Loucy (cell line): ENCODE measurements around the gene IL11RA.

Source experiments
- H2AFZ ChIP-seq: fragments of 200-600 bp; sonication (generic); 2 replicates; pipeline ENCODE4 v1.6.0; 2016; ENCODE audit warnings: antibody characterized with exemption, mild to moderate bottlenecking, low read length, moderate library complexity
- H3F3A ChIP-seq: fragments of 200-600 bp; 2 replicates; pipeline ENCODE4 v1.6.0; 2016; ENCODE audit warnings: antibody characterized with exemption, low read depth, mild to moderate bottlenecking
- H3K27me3 ChIP-seq: fragments of 200-600 bp; sonication (generic); 2 replicates; pipeline ENCODE4 v1.6.1; 2014; ENCODE audit warnings: low read length, mild to moderate bottlenecking; ENCODE audit not compliant: insufficient read depth, poor library complexity, severe bottlenecking
- H3K36me3 ChIP-seq: fragments of 200-600 bp; sonication (generic); 2 replicates; pipeline ENCODE4 v1.6.1; 2016; ENCODE audit warnings: low read length; ENCODE audit not compliant: insufficient read depth
- H3K4me1 ChIP-seq: fragments of 200-600 bp; sonication (generic); 2 replicates; pipeline ENCODE4 v1.5.1; 2014; ENCODE audit warnings: low read length, mild to moderate bottlenecking; ENCODE audit not compliant: insufficient read depth, poor library complexity, severe bottlenecking
- H3K4me2 ChIP-seq: fragments of 200-600 bp; sonication (generic); 2 replicates; pipeline ENCODE4 v1.6.0; 2014; ENCODE audit warnings: antibody characterized with exemption, low read length, low read depth, mild to moderate bottlenecking; ENCODE audit not compliant: poor library complexity, severe bottlenecking
- H3K4me3 ChIP-seq: fragments of 200-600 bp; sonication (generic); 2 replicates; pipeline ENCODE4 v1.5.1; 2014; ENCODE audit warnings: low read length, mild to moderate bottlenecking, mixed read lengths; ENCODE audit not compliant: poor library complexity, severe bottlenecking
- H3K79me2 ChIP-seq: fragments of 200-600 bp; sonication (generic); 2 replicates; pipeline ENCODE4 v1.6.1; 2014; ENCODE audit warnings: low read length; ENCODE audit not compliant: insufficient read depth
- H3K9ac ChIP-seq: fragments of 200-600 bp; sonication (generic); 2 replicates; pipeline ENCODE4 v1.6.0; 2014; ENCODE audit warnings: mild to moderate bottlenecking, low read depth, low read length, moderate library complexity; ENCODE audit not compliant: poor library complexity, severe bottlenecking
- H3K9me2 ChIP-seq: fragments of 200-600 bp; sonication (generic); replicated peaks from 2 replicates; pipeline ENCODE4 v1.6.1; 2016; ENCODE audit warnings: low read depth, low read length, mixed read lengths
- H3K9me3 ChIP-seq: fragments of 200-600 bp; sonication (generic); 2 replicates; pipeline ENCODE4 v1.6.1; 2014; ENCODE audit warnings: mild to moderate bottlenecking, antibody characterized with exemption, low read length, low read depth; ENCODE audit not compliant: insufficient read depth
- H4K20me1 ChIP-seq: fragments of 200-600 bp; sonication (generic); 2 replicates; pipeline ENCODE4 v1.6.0; 2014; ENCODE audit warnings: antibody characterized with exemption, low read length, mild to moderate bottlenecking; ENCODE audit not compliant: insufficient read depth, poor library complexity, severe bottlenecking
- EZH2phosphoT487 ChIP-seq: fragments of 200-600 bp; IDR thresholded peaks from 2 replicates; pipeline ENCODE4 v1.6.1; 2018; ENCODE audit warnings: antibody characterized with exemption, mild to moderate bottlenecking, moderate library complexity, borderline replicate concordance
- TF ChIP-seq, protein P1 (sequence below): fragments of 200-600 bp; sonication (generic); conservative IDR thresholded peaks from 2 replicates; pipeline ENCODE4 v1.5.1; 2014; ENCODE audit warnings: mild to moderate bottlenecking, antibody characterized with exemption, low read length

The IL11RA gene

DNA sequence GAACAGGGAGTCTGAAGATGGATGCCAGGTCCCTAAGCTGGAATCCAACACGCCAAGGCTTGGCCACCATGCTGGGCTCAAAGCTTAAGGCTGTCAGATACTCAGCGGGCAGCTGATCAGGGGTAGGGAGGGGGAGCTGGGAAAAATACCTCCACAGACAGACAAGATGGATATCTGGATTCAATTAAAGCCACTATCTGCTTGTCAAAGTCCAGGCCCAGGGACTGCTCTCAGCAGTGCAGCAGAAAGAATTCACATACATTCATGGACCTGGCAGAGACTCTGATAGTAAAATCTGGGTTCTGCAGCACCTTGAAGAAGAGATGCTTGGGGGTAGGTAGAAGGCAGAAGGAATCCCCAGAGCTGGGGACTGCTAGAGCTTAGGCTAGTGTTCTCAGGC lies 36.9 kb upstream of the IL11RA start:
- no peak overlapping the region for H3K9ac ChIP-seq
- TF ChIP-seq, protein P1, sequence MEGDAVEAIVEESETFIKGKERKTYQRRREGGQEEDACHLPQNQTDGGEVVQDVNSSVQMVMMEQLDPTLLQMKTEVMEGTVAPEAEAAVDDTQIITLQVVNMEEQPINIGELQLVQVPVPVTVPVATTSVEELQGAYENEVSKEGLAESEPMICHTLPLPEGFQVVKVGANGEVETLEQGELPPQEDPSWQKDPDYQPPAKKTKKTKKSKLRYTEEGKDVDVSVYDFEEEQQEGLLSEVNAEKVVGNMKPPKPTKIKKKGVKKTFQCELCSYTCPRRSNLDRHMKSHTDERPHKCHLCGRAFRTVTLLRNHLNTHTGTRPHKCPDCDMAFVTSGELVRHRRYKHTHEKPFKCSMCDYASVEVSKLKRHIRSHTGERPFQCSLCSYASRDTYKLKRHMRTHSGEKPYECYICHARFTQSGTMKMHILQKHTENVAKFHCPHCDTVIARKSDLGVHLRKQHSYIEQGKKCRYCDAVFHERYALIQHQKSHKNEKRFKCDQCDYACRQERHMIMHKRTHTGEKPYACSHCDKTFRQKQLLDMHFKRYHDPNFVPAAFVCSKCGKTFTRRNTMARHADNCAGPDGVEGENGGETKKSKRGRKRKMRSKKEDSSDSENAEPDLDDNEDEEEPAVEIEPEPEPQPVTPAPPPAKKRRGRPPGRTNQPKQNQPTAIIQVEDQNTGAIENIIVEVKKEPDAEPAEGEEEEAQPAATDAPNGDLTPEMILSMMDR: no peak
- TF ChIP-seq EZH2phosphoT487: no peak
- peaks cover 35% of the 10 kb centered on the region for H3K79me2 ChIP-seq
- H3K27me3 ChIP-seq: no peaks in the 10 kb centered on the region
- no peak overlapping the region for H3K4me3 ChIP-seq
- no peaks in the 10 kb centered on the region for H4K20me1 ChIP-seq
- no peak overlapping the region for H3K4me2 ChIP-seq
- H2AFZ ChIP-seq: no peak overlapping the region
- H3F3A ChIP-seq: no peaks in the 10 kb centered on the region
- no peaks in the 10 kb centered on the region; the same call in 1 of the 2 replicates for H3K36me3 ChIP-seq
- peaks cover 26% of the 10 kb centered on the region for H3K4me1 ChIP-seq
- H3K9me3 ChIP-seq: no peaks in the 10 kb centered on the region
- no peaks in the 10 kb centered on the region for H3K9me2 ChIP-seq

DNA sequence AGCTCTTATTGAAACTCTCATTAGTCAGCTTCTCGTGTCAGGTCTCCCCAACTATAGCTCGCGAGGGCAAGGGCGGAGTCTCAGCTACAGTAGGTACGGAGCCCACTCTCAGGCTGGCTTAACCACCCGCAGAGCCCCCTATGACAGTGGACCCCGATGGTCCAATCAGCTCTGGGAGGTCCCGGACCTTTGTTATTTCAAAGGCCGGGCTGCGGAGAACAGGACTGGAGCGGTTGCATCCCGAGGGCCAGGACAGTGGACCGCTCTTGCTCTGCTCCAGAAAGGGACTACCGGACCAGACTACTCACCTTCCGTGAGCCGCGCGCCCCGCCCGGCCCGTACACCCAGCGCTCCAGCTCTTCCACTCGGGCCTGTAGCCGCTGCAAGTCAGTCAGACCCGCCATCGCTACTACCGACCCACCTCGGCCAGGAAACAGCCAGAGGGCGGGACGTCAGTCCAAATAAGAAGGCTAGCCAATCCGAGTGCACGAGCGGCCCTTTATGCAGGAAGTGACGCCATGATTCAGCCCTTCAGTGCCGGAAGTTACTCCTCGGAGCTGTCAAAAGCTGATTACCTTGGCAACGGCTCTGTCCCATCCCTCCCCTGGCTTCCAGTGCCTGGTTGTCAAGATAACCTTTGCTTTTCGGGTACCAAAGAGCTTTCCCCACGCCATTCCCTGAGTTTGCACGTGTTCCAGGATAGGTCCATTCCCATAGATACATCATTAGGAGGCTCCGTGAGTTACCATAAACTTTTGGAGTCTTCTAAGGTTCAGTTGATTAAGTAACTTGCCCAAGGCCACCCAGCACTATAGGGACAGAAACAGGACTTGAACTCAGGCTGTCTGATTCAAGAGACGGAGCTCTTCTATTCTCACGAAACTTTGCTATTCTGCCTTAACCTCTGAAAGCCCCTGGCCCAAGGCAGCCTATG lies 31.7 kb upstream of the IL11RA start, which contains the start of gene DCTN3:
Gene DCTN3, minus strand, starts transcription at position 435 of the 934 bp plus-strand sequence. Its CDS starts 31 bp downstream, at position 404.
- Histone ChIP-seq H3K36me3 (no peaks in the 10 kb centered on the region; the same call in 1 of the 2 replicates), H3K4me3 (peak within 1 kb of the TSS; percentile 88), H3K4me2 (peak within 1 kb of the TSS; percentile 84), H3K79me2 (peaks cover 13% of the 10 kb centered on the region; the same call in 1 of the 2 replicates), H3K4me1 (peaks cover 16% of the 10 kb centered on the region), H3K27me3 (peaks cover 13% of the 10 kb centered on the region), H3K9me3 (no peaks in the 10 kb centered on the region), H3K9me2 (no peaks in the 10 kb centered on the region), H3K9ac (peak within 1 kb of the TSS; percentile 90), H3F3A (no peaks in the 10 kb centered on the region), H4K20me1 (no peaks in the 10 kb centered on the region), H2AFZ (peak within 1 kb of the TSS; percentile 95)
- no peak for TF ChIP-seq EZH2phosphoT487
- TF ChIP-seq, protein P1: no peak

DNA sequence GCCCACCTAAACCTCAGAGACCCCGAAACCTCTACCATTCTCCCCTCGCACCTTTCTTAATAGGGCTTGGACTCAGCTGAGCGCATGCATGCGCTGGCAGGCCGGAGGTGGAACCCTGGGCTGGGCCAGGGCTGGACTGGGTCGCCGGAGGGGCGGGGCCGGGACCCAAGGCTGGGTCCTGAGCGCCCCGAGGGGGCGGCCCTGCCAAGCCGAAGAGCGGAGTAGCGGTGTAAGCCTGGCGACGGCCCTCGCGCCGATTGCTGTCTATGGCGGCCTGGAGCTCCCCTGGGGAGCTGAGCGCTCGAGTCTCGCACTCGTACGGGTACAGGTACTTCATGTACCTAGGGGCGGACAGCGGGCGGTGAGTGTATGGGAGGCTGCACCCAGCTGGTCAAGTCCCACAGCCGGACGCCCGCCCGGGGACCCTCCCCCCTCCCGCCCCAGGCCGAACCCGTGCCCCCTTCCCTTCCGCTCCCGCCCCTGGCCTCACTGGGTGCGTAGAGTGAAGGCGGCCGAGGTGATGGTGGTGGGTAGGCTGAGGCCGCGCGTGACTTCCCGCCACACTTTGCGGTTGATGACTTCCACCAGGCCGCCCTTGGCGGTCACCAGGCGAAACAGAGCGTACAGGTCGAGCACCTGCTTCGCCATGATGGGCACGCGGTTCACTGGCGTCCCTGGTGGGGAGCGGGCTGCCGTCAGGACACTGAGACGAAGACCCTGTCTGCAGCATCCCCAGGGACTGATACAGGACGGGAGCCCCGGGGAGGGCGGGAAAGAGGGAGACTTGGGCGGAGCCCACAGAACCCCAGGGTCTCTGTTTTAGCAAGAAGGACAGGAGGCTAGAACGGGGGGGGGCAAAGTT lies 28.4 kb upstream of the IL11RA start:
- Histone ChIP-seq H2AFZ (no peak overlapping the region), H3K9ac (no peak overlapping the region), H3K27me3 (peaks cover 33% of the 10 kb centered on the region), H3K4me2 (no peak overlapping the region), H3F3A (no peaks in the 10 kb centered on the region), H3K9me2 (no peaks in the 10 kb centered on the region), H3K4me3 (no peak overlapping the region), H3K4me1 (peaks cover 16% of the 10 kb centered on the region), H3K9me3 (no peaks in the 10 kb centered on the region), H4K20me1 (no peaks in the 10 kb centered on the region), H3K36me3 (no peaks in the 10 kb centered on the region), H3K79me2 (peaks cover 13% of the 10 kb centered on the region; the same call in 1 of the 2 replicates)
- TF ChIP-seq, protein P1: no peak
- TF ChIP-seq EZH2phosphoT487: no peak
